Cardiac septum (tissue), 1 donor: Measurements from ENCODE around the gene PDE6D. TPM values are rescaled to one million over a fixed set of nuclear protein-coding genes. Genes with fewer than 3 reads are reported as not detected.

Experiments
- DNase-seq: peaks from one replicate; pipeline ENCODE4 v3.0.0-alpha.2; 2020; ENCODE audit warnings: low spot score
- intact Hi-C: fragments of 100-400 bp; cut with DNase I; formaldehyde crosslinking; loops from one replicate; pipeline ENCODE4 v1.14.0; 2022
- total RNA-seq: library from RNA; stranded (reverse); fragmentation: NEBNext Ultra II Directional; extraction: Animal tissue kit (Norgen Biotek cat#: 25700); gene quantifications from one replicate; pipeline ENCODE4 v1.2.1, GENCODE V29; 2021
- donor health status: DM: no; HTN: no; CAD: no.

PDE6D gene
- total RNA-seq, 1 donor from 2014 or later = 17.9 TPM

DNA sequence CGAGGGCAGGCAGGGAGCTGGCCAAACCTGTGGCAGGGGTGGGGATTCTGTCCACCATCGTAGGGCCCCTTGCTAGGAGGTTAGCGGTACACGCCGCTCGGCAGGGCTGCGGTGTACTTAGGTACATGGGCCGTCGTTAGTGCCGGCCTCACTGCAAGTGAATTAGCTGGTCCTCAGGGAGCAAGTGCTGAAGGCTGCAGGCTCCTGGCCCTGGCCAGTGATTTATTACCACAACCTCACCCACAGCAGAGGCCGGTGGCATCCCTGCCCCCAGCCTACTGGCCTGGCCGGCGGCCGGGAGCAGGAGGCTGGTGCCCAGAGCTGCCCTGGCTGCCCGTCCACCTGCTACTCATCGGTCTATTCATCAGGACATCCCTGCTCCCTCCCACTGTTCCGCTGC is 92.4 kb downstream of the PDE6D start:
- no peak for DNase-seq
- intact Hi-C loops = loop anchor here (10.0 kb wide), 1 partner anchor 96 kb away; the partner anchor contains the start of genes COPS7B and PDE6D

GRCh38 chr2:231687961-231688360 is 93.1 kb downstream of the PDE6D start:
- intact Hi-C loops = loop anchor here (10.0 kb wide), 1 partner anchor 97 kb away; the partner anchor contains the start of genes COPS7B and PDE6D
- DNase-seq = no peak

GRCh38 chr2:231687133-231687852 is 93.8 kb downstream of the PDE6D start:
- no peak for DNase-seq
- intact Hi-C loops = loop anchor here (10.0 kb wide), 1 partner anchor 98 kb away; the partner anchor contains the start of genes COPS7B and PDE6D

- no peak for DNase-seq
- intact Hi-C loops = loop anchor here (10.0 kb wide), 1 partner anchor 98 kb away; the partner anchor contains the start of genes COPS7B and PDE6D
Measured at GRCh38 chr2:231686192-231687100, 94.6 kb downstream of the PDE6D start.

DNA sequence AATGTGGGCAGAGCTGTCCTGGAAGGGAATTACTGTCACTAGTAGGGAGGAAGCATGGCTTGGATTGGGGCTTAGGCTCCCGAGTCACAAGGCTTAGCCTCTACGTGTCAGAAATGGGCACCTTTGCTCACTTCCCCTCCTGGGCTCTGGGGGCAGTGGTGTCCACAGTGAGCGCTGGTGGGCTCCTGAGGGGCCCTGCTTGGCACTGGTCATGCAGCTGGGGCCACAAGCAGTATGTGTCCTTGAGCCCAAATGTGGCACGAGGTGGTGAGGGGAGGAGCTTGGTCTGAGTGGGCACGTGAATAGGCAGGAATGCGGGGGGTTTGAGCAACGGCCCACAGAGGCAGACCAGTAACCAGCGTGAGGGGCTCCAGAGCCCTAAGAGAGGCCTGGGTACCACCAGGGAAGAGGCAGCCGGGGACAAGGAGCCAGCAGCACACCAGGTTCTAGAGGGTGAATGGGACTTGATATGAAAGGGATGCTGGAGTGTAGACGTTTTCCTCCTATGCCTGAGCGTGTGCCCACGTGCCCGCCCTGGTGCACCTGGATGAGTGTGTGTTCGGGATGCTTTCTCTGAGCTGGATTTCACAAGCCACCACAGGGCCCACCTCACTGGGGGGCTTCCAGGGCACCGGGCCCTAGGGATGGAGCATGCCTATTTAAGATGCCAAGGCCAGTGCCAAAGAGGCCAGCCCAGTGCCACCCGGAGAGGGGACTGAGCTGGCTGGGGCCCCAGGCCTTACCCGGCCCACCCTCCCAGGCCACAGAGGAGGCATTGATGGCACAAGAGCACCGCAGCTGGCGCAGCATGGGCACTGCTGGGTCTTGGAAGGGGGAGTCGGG is 95.5 kb downstream of the PDE6D start:
- intact Hi-C loops = loop anchor here (10.0 kb wide), 1 partner anchor 99 kb away; the partner anchor contains the start of genes COPS7B and PDE6D
- no peak for DNase-seq

- no peak for DNase-seq
- intact Hi-C loops = loop anchor here (10.0 kb wide), 1 partner anchor 100 kb away; the partner anchor contains the start of genes COPS7B and PDE6D
Measured at GRCh38 chr2:231684314-231685223, 96.5 kb downstream of the PDE6D start.

DNA sequence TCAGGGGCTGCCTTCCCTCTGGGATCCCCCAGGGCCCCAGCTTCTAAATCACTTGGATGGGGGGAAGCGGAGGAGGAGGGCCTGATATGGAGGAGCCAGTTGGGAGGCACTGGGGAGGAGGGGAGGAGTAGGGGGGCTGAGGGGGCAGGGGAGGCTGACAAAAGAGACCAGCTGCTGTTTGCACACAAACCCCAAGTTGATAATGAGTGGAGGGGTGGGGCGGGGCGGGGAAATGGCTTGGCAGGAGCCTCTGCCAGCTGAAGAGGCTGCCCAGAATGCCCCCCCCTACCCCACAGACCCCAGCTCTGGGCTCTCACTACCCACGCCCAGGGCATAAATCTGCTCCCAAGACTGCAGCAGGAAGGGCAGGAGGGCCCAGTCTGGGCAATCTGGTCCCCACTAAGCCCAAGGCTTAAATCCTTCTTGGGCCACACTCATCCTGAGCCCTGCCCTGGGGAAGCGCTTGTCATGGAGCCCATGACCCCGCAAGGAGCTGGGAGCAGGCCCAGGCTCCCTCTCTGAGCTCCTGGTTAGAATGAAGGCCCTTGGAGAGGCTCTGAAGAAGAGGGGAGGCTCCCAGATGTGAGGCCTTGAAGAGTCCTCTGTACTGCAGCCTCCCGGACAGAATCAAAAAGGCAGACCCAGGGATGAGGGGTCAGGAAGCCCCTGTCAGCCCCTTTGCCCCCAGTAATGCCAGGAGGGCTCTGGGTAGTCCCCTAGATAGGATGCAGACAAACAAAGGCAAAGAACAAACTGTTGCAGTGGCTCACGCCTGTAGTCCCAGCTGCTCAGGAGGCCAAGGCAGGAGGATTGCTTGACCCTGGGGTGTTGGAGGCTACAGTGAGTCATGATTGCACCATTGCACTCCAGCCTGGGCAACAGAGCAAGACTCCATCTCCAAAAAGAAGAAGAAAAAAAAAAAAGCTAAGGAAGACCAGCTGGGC is 97.5 kb downstream of the PDE6D start:
- no peak for DNase-seq
- intact Hi-C loops = loop anchor here (10.0 kb wide), 1 partner anchor 101 kb away; the partner anchor contains the start of genes COPS7B and PDE6D

DNA sequence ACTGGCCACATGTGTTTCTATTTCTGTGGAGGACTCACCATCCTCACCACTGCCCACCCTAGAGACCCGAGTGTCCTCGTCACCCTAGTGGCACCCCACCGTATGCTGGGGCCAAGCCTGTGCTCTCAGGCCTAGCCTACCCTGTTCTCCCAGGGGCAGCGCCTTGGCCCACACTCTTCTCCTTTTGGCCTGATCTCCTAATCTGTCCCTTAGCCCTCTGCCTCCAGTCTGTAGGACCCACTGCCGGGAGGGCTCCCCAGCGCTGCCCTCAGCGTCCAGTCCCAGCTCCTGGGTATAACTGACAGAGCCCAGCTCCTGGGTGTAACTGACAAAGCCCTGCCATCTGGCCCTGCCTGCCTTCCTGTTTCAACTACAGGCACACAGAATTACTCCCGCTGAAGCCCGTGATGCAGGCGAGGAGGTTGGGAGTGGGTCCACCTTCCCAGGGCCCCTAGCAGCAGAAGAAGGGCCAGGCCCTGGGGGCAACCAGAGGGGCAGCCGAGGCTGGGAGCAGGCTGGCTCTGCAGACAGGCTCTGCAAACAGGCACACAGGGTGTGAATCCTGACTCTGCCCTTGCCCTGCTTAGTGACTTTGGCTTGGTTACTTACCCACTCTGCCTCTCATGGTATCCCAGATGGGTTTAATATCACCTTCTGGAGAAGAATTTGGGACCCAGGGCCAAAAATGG is 98.3 kb downstream of the PDE6D start:
- intact Hi-C loops = loop anchor here (10.0 kb wide), 1 partner anchor 102 kb away; the partner anchor contains the start of genes COPS7B and PDE6D
- no peak for DNase-seq

Other genes starting within 250 kb of the PDE6D start
- not detected for gene TEX44, start 188.4 kb downstream of the PDE6D start, total RNA-seq
- gene PTMA, start 72.8 kb downstream of the PDE6D start, total RNA-seq = 256 TPM
- 23.4 TPM for gene COPS7B, start 5.2 kb upstream of the PDE6D start, total RNA-seq
- 0.30 TPM for gene NPPC, start 145.1 kb upstream of the PDE6D start, total RNA-seq
- gene DIS3L2, start 180.4 kb upstream of the PDE6D start, total RNA-seq = 18.6 TPM